Transverse colon (tissue), 4 donors: ENCODE measurements around the gene CD300LG. TPM values are rescaled to one million over a fixed set of nuclear protein-coding genes. Genes with fewer than 3 reads are reported as not detected.

Experiments
- DNase-seq: peaks from one replicate; pipeline ENCODE4 v3.0.0-alpha.2; 2019
- H3K27ac ChIP-seq, 4 donors: fragments of 200-600 bp; sonication (generic); 2 replicates each; pipeline ENCODE4 v1.5.1; 2016 to 2018; ENCODE audit warnings: inconsistent platforms in 4 of 4
- H3K27me3 ChIP-seq: fragments of 200-600 bp; sonication (generic); 2 replicates; pipeline ENCODE4 v1.5.1; 2017; ENCODE audit warnings: inconsistent platforms
- H3K36me3 ChIP-seq, 4 donors: fragments of 200-600 bp; sonication (generic); 2 replicates each; pipeline ENCODE4 v1.5.1; 2017 to 2019; ENCODE audit warnings: inconsistent platforms in 4 of 4
- H3K4me1 ChIP-seq, 4 donors: fragments of 200-600 bp; sonication (generic); 2 replicates each; pipeline ENCODE4 v1.5.1; 2017 to 2020; ENCODE audit warnings: inconsistent platforms in 4 of 4
- H3K4me3 ChIP-seq, 4 donors: fragments of 200-600 bp; sonication (generic); 1 replicate in 1 of 4; 2 replicates in 3 of 4; pipeline versions ENCODE4 v1.5.1 to v1.6.1; 2017 to 2019; ENCODE audit warnings: inconsistent platforms in 4 of 4
- H3K9me3 ChIP-seq, 2 donors: fragments of 200-600 bp; sonication (generic); 2 replicates each; pipeline ENCODE4 v1.5.1; 2017 to 2019; ENCODE audit warnings: inconsistent platforms in 2 of 2
- EP300 ChIP-seq: sonication (generic); formaldehyde crosslinking; IDR thresholded peaks from one replicate; pipeline ENCODE4 v1.6.1; 2017; ENCODE audit warnings: antibody characterized with exemption, low read depth
- POLR2A ChIP-seq: fragments of 450-650 bp; IDR thresholded peaks from one replicate; pipeline ENCODE4 v1.6.1; 2016; ENCODE audit warnings: antibody characterized with exemption, mild to moderate bottlenecking, moderate library complexity
- POLR2AphosphoS5 ChIP-seq, 3 donors: sonication (generic); formaldehyde crosslinking; IDR thresholded peaks; one replicate each; pipeline ENCODE4 v1.6.1; 2016; ENCODE audit warnings: antibody characterized with exemption in 3 of 3
- WGBS, 2 donors: methylation state at CpG; one replicate each; pipeline ENCODE4 v1.1.5; 2018; ENCODE audit warnings: low coverage in 1 of 2; 5-methylcytosine and 5-hydroxymethylcytosine counted together
- in situ Hi-C, 4 donors: fragments of 200-750 bp; cut with MboI; loops; one replicate each; pipeline versions ENCODE4 v1.15.0 to v1.15.1; 2017; ENCODE audit warnings: low sequenced_read_pairs in 3 of 4, low pct_ligation_motif_present in 1 of 4, low pct_unique_long_range_greater_than_20kb in 1 of 4
- intact Hi-C: fragments of 100-400 bp; cut with DNase I; formaldehyde crosslinking; loops from one replicate; pipeline ENCODE4 v1.15.1; 2023; ENCODE audit warnings: low total_unique reads
- total RNA-seq, 4 donors: library from RNA; depleted of rRNA; stranded (reverse); fragments of >200 nt; gene quantifications; one replicate each; pipeline ENCODE4 v1.1.0, GENCODE V29; 2016
- TF ChIP-seq, protein P1 (sequence below), 5 experiments: fragments of 200-600 bp in 3 of 5; fragments of 450-650 bp in 2 of 5; sonication (generic) in 3 of 5; IDR thresholded peaks; 1 replicate in 2 of 5; 2 replicates in 3 of 5; pipeline ENCODE4 v1.5.1; 2016 to 2017; ENCODE audit warnings: antibody characterized with exemption in 5 of 5, inconsistent platforms in 3 of 5, mild to moderate bottlenecking in 2 of 5, moderate library complexity in 1 of 5

The CD300LG gene
- total RNA-seq, 4 donors from 2014 or later: 0.55 to 44.5 (median 1.4) TPM; not detected in 1

DNA sequence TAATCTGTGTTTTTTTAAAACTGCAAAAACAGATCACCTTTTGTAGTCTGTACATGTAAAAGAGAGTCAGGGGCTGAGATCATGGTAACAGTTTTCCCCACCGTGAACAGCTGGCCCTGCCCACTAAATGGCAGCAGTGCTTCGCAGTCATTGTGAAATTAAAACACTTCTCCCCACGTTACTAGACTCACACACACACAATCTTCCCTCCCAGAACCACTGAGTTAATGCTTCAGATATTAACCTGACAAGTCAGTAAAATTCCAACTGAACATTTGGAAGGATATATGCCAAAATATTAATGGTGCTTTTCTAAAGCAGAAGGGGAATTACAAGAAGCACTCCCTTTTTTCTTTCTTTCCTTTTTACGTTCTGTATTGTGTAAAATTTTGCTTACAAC is 1.2 kb upstream of the CD300LG start:
- Histone ChIP-seq H3K4me3 (no peak overlapping the region), H3K27me3 (peaks cover 6% of the 10 kb centered on the region), H3K36me3 (no peaks in the 10 kb centered on the region), H3K4me1 (peaks cover 0 to 9% (median 0%) of the 10 kb centered on the region in 4 donors), H3K9me3 (no peaks in the 10 kb centered on the region), H3K27ac (no peak overlapping the region)
- intact Hi-C loops: loop anchor here (10.0 kb wide), 1 partner anchor 151 kb away; no protein-coding TSS in a partner anchor
- in situ Hi-C loops: no loop called here
- DNase-seq: no peak
- TF ChIP-seq, protein P1, sequence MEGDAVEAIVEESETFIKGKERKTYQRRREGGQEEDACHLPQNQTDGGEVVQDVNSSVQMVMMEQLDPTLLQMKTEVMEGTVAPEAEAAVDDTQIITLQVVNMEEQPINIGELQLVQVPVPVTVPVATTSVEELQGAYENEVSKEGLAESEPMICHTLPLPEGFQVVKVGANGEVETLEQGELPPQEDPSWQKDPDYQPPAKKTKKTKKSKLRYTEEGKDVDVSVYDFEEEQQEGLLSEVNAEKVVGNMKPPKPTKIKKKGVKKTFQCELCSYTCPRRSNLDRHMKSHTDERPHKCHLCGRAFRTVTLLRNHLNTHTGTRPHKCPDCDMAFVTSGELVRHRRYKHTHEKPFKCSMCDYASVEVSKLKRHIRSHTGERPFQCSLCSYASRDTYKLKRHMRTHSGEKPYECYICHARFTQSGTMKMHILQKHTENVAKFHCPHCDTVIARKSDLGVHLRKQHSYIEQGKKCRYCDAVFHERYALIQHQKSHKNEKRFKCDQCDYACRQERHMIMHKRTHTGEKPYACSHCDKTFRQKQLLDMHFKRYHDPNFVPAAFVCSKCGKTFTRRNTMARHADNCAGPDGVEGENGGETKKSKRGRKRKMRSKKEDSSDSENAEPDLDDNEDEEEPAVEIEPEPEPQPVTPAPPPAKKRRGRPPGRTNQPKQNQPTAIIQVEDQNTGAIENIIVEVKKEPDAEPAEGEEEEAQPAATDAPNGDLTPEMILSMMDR (IDR thresholded peaks at IDR 0.05): no peak
- no peak for TF ChIP-seq POLR2AphosphoS5 (IDR thresholded peaks at IDR 0.05)
- TF ChIP-seq POLR2A: no peak
- no peak for TF ChIP-seq EP300
- WGBS, 2 donors: 59% methylated on average over 4 of the region's 4 CpGs

DNA sequence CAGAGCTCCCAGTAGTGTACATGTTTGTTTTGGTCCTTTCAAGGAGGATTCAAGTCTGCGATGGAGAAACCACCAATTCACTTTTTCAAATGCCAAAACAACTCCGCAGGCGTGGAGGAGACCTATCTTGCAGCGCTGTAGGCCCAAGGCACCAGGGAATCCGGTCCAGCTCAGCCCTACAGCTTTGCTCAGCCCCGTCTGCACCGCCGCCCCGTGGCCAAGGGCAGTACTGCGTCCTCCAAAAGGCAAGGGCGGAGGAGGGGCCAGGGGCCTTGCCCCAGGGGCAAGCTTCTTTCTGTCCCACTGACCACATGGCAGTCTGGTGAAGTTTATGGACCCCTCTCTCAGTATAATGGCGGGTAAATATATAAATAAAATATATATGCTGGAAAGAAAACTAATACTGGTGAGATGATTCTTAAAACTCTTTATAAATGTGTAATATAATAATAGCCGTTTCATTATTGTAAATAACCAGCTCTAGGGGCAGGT is 709 bp upstream of the CD300LG start:
- peak; percentile 87 for DNase-seq
- Histone ChIP-seq H3K4me1 (peaks cover 0 to 7% (median 0%) of the 10 kb centered on the region in 4 donors), H3K4me3 (no peak overlapping the region), H3K27me3 (peaks cover 6% of the 10 kb centered on the region), H3K36me3 (no peaks in the 10 kb centered on the region), H3K27ac (no peak overlapping the region), H3K9me3 (no peaks in the 10 kb centered on the region)
- intact Hi-C loops (loop anchor here (10.0 kb wide), 1 partner anchor 151 kb away; no protein-coding TSS in a partner anchor), in situ Hi-C loops (no loop called here)
- WGBS, 2 donors: 5 to 9% methylated on average over 9 to 13 of the region's 13 CpGs
- no peak for TF ChIP-seq POLR2A
- TF ChIP-seq, protein P1 (IDR thresholded peaks at IDR 0.05): peak; percentile 95 to 99 (median 98)

DNA sequence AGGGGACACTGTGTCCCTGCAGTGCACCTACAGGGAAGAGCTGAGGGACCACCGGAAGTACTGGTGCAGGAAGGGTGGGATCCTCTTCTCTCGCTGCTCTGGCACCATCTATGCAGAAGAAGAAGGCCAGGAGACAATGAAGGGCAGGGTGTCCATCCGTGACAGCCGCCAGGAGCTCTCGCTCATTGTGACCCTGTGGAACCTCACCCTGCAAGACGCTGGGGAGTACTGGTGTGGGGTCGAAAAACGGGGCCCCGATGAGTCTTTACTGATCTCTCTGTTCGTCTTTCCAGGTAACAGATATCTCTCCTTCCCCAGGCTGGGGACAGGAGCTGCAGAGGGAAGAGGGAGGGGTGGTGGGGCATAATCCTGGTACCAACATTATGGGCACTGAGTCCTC is 1.6 kb downstream of the CD300LG start:
- TF ChIP-seq POLR2AphosphoS5 (IDR thresholded peaks at IDR 0.05): no peak
- no peak for TF ChIP-seq POLR2A
- TF ChIP-seq, protein P1 (IDR thresholded peaks at IDR 0.05): no peak
- TF ChIP-seq EP300: no peak
- Histone ChIP-seq H3K36me3 (no peaks in the 10 kb centered on the region), H3K27ac (no peak overlapping the region), H3K4me3 (no peak overlapping the region), H3K27me3 (peaks cover 6% of the 10 kb centered on the region), H3K9me3 (no peaks in the 10 kb centered on the region), H3K4me1 (peaks cover 0 to 7% (median 0%) of the 10 kb centered on the region in 4 donors)
- intact Hi-C loops (loop anchor here (10.0 kb wide), 1 partner anchor 154 kb away; no protein-coding TSS in a partner anchor), in situ Hi-C loops (no loop called here)
- DNase-seq: no peak
- 79 to 82% methylated on average over 5 to 10 of the region's 10 CpGs for WGBS, 2 donors

DNA sequence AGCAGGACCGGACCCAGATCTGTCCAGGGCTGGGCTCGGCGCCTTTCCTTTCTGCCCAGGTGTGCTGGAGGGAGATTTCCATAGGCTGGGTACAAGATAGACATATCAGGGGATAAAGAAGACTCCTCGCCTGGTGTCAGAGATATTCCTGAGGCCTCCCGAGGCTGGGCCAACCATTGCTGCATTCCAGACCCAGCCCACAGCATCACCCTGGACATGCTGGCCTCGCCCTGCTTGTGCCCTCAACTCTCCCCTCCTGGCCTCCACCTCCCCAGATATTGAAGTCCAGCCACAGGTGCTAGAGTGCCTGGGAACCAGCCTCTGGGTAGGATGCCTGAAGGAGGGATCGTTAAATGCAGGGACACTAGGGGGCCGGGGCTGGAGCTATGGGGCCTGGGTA is 2.1 kb downstream of the CD300LG start:
- Histone ChIP-seq H3K27ac (no peak overlapping the region), H3K9me3 (no peaks in the 10 kb centered on the region), H3K4me3 (no peak overlapping the region), H3K4me1 (peaks cover 0 to 7% (median 0%) of the 10 kb centered on the region in 4 donors), H3K36me3 (no peaks in the 10 kb centered on the region), H3K27me3 (peaks cover 6% of the 10 kb centered on the region)
- 80 to 85% methylated on average over 2 to 6 of the region's 8 CpGs for WGBS, 2 donors
- no peak for TF ChIP-seq EP300
- TF ChIP-seq POLR2AphosphoS5 (IDR thresholded peaks at IDR 0.05): no peak
- no peak for TF ChIP-seq POLR2A
- TF ChIP-seq, protein P1 (IDR thresholded peaks at IDR 0.05): no peak
- DNase-seq: no peak
- intact Hi-C loops (loop anchor here (10.0 kb wide), 1 partner anchor 154 kb away; no protein-coding TSS in a partner anchor), in situ Hi-C loops (no loop called here)
